ENCODE data around the gene CCR7.

CCR7 gene

GRCh38 chr17:40535924-40536294, 29.4 kb downstream of the CCR7 start:
- no peak for DNase-seq (ENCODE audit: low read depth in 2 of 2)

- no peak for DNase-seq (ENCODE audit: low read depth in 2 of 2)
These were observed 29.8 kb downstream of the CCR7 start for GRCh38 chr17:40535438-40535837.

- no peak for DNase-seq (ENCODE audit: low read depth in 2 of 2)
These were observed 30.7 kb downstream of the CCR7 start for GRCh38 chr17:40534371-40535189.

GRCh38 chr17:40533896-40534295, 31.4 kb downstream of the CCR7 start:
- no peak for DNase-seq (ENCODE audit: low read depth in 2 of 2)

- no peak for DNase-seq (ENCODE audit: low read depth in 2 of 2)
These were observed 32.6 kb downstream of the CCR7 start for GRCh38 chr17:40532520-40533253.

GRCh38 chr17:40531051-40531991, 34.0 kb downstream of the CCR7 start:
- no peak for DNase-seq (ENCODE audit: low read depth in 2 of 2)

GRCh38 chr17:40530531-40530994, 34.7 kb downstream of the CCR7 start:
- DNase-seq (ENCODE audit: low read depth in 2 of 2), result no peak

GRCh38 chr17:40529991-40530390, 35.3 kb downstream of the CCR7 start:
- DNase-seq (ENCODE audit: low read depth in 2 of 2), result no peak

GRCh38 chr17:40528692-40529417, 36.4 kb downstream of the CCR7 start:
- no peak for DNase-seq (ENCODE audit: low read depth in 2 of 2)

- DNase-seq (ENCODE audit: low read depth in 2 of 2), result no peak
These were observed 38.6 kb downstream of the CCR7 start for GRCh38 chr17:40526668-40527067.

GRCh38 chr17:40525294-40525693, 40.0 kb downstream of the CCR7 start:
- no peak for DNase-seq (ENCODE audit: low read depth in 2 of 2)

- no peak for DNase-seq (ENCODE audit: low read depth in 2 of 2)
These were observed 40.9 kb downstream of the CCR7 start for GRCh38 chr17:40524243-40524965.

- DNase-seq (ENCODE audit: low read depth in 2 of 2), result no peak
These were observed 42.3 kb downstream of the CCR7 start for GRCh38 chr17:40522961-40523310.

GRCh38 chr17:40522250-40522960, 42.9 kb downstream of the CCR7 start:
- no peak for DNase-seq (ENCODE audit: low read depth in 2 of 2)

- no peak for DNase-seq (ENCODE audit: low read depth in 2 of 2)
These were observed 44.2 kb downstream of the CCR7 start for GRCh38 chr17:40520991-40521453.

GRCh38 chr17:40519089-40519775, 46.0 kb downstream of the CCR7 start:
- no peak for DNase-seq (ENCODE audit: low read depth in 2 of 2)

GRCh38 chr17:40518401-40519088, 46.7 kb downstream of the CCR7 start:
- DNase-seq (ENCODE audit: low read depth in 2 of 2), result no peak

- DNase-seq (ENCODE audit: low read depth in 2 of 2), result no peak
These were observed 47.3 kb downstream of the CCR7 start for GRCh38 chr17:40517981-40518380.

GRCh38 chr17:40517286-40517662, 48.0 kb downstream of the CCR7 start:
- DNase-seq (ENCODE audit: low read depth in 2 of 2), result no peak

Data from stimulated activated CD8-positive, alpha-beta memory T cell treated with anti-CD3 and anti-CD28 coated beads, Interleukin-7, amount 100 ng/mL, for 1 hour (primary cell).